Astrocyte of the spinal cord (primary cell): Measurements from ENCODE around the gene AIP.

ENCODE experiments used
- DNase-seq: peaks from one replicate; pipeline ENCODE4 v3.0.0; 2011; ENCODE audit warnings: low read depth, low spot score
- H3K4me3 ChIP-seq: 2 replicates; pipeline ENCODE4 v1.5.1; 2011; ENCODE audit warnings: low read depth, mild to moderate bottlenecking, low read length, moderate library complexity
- CTCF ChIP-seq: IDR thresholded peaks from 2 replicates; pipeline ENCODE4 v1.5.1; 2012; ENCODE audit warnings: low read depth, mild to moderate bottlenecking, low read length, inconsistent platforms
- in situ Hi-C: cut with HindIII; loops from 2 replicates; pipeline ENCODE4 v1.10.0; 2017; ENCODE audit warnings: low sequenced_read_pairs

The AIP gene

GRCh38 chr11:67495234-67496005, 12.6 kb downstream of the AIP start:
- no peak for DNase-seq
- TF ChIP-seq CTCF: no peak
- in situ Hi-C loops: no loop called here
- H3K4me3 ChIP-seq: no peak overlapping the region

GRCh38 chr11:67496113-67496512, 13.3 kb downstream of the AIP start:
- no peak for DNase-seq
- in situ Hi-C loops: no loop called here
- no peak overlapping the region for H3K4me3 ChIP-seq
- no peak for TF ChIP-seq CTCF

- no peak for DNase-seq
- H3K4me3 ChIP-seq: no peak overlapping the region
- no peak for TF ChIP-seq CTCF
- in situ Hi-C loops: no loop called here
Measured at GRCh38 chr11:67497656-67498291, 14.9 kb downstream of the AIP start.

GRCh38 chr11:67498544-67498972, 15.7 kb downstream of the AIP start:
- no peak overlapping the region for H3K4me3 ChIP-seq
- in situ Hi-C loops: no loop called here
- no peak for DNase-seq
- no peak for TF ChIP-seq CTCF

- TF ChIP-seq CTCF: no peak
- in situ Hi-C loops: no loop called here
- no peak overlapping the region for H3K4me3 ChIP-seq
- no peak for DNase-seq
Measured at GRCh38 chr11:67499808-67500483, 17.1 kb downstream of the AIP start.

GRCh38 chr11:67500484-67500821, 17.6 kb downstream of the AIP start:
- no peak for TF ChIP-seq CTCF
- DNase-seq: no peak
- H3K4me3 ChIP-seq: no peak overlapping the region
- in situ Hi-C loops: no loop called here
